Stimulated activated CD8-positive, alpha-beta memory T cell treated with anti-CD3 and anti-CD28 coated beads, Interleukin-15, amount 100 ng/mL, for 4 hours (primary cell): Measurements from ENCODE around the gene ARF4.
"Not testable (repeated sequence)": the region's sequence is repeated elsewhere in the genome, so short reads cannot be mapped to it uniquely, and the experiment has no call there.

ENCODE experiments used
- DNase-seq, 2 donors: peaks; one replicate each; pipeline ENCODE4 v3.0.0-alpha.2; 2020; ENCODE audit warnings: low read depth in 2 of 2

ARF4 gene

GRCh38 chr3:57597127-57597923, at the start of gene ARF4:
Gene ARF4, minus strand, starts transcription at chr3:57597344. Its CDS starts 204 bp downstream, at chr3:57597140.
- peak; percentile 99 to 100 for DNase-seq

- DNase-seq = no peak
Observed at GRCh38 chr3:57646723-57647122, 49.6 kb upstream of the ARF4 start.

- no peak for DNase-seq
Observed at GRCh38 chr3:57644740-57645139, 47.6 kb upstream of the ARF4 start.

GRCh38 chr3:57637391-57637790, 40.2 kb upstream of the ARF4 start:
- DNase-seq = no peak

- DNase-seq = not testable (repeated sequence)
Observed at GRCh38 chr3:57634259-57634658, 37.1 kb upstream of the ARF4 start.

GRCh38 chr3:57627976-57628375, 30.8 kb upstream of the ARF4 start:
- no peak for DNase-seq

- no peak for DNase-seq
Observed at GRCh38 chr3:57624801-57625200, 27.7 kb upstream of the ARF4 start.

- no peak for DNase-seq
Observed at GRCh38 chr3:57622362-57622761, 25.2 kb upstream of the ARF4 start.

GRCh38 chr3:57617739-57618138, 20.6 kb upstream of the ARF4 start:
- DNase-seq = no peak

GRCh38 chr3:57616233-57616632, 19.1 kb upstream of the ARF4 start:
- DNase-seq = no peak

- not testable (repeated sequence) for DNase-seq
Observed at GRCh38 chr3:57611870-57612269, 14.7 kb upstream of the ARF4 start.

GRCh38 chr3:57605683-57606082, 8.5 kb upstream of the ARF4 start:
- no peak for DNase-seq

- DNase-seq = no peak
Observed at GRCh38 chr3:57604971-57605370, 7.8 kb upstream of the ARF4 start.

GRCh38 chr3:57600195-57600594, 3.1 kb upstream of the ARF4 start:
- DNase-seq = no peak

- no peak for DNase-seq
Observed at GRCh38 chr3:57598765-57599360, 1.7 kb upstream of the ARF4 start.

- DNase-seq = peak; percentile 24 to 35
Observed at GRCh38 chr3:57596495-57597126, 533 bp downstream of the ARF4 start.

GRCh38 chr3:57594576-57594975, 2.6 kb downstream of the ARF4 start:
- no peak for DNase-seq

- DNase-seq = no peak
Observed at GRCh38 chr3:57594144-57594543, 3.0 kb downstream of the ARF4 start.

GRCh38 chr3:57592306-57592705, 4.8 kb downstream of the ARF4 start:
- no peak for DNase-seq

- no peak for DNase-seq
Observed at GRCh38 chr3:57587905-57588304, 9.2 kb downstream of the ARF4 start.

- DNase-seq = no peak
Observed at GRCh38 chr3:57586778-57587177, 10.4 kb downstream of the ARF4 start.

- DNase-seq = no peak
Observed at GRCh38 chr3:57583544-57583943, 13.6 kb downstream of the ARF4 start.
